ENCODE measurements around the gene HPCAL1. TPM values are rescaled to one million over a fixed set of nuclear protein-coding genes. Genes with fewer than 3 reads are reported as not detected.

The HPCAL1 gene
- total RNA-seq, 1 donor: 34.7 TPM

- peaks cover 63% of the 10 kb centered on the region for H3K4me1 ChIP-seq (ENCODE audit: insufficient read depth, low read length)
- H3K4me3 ChIP-seq (ENCODE audit: low read length): no peak overlapping the region
- no peaks in the 10 kb centered on the region for H3K9me3 ChIP-seq (ENCODE audit: low read depth, low read length)
- no peaks in the 10 kb centered on the region for H3K27me3 ChIP-seq (ENCODE audit: insufficient read depth, low read length)
Measured at GRCh38 chr2:10347562-10347948, 44.9 kb downstream of the HPCAL1 start.

- Histone ChIP-seq H3K4me1 (ENCODE audit: insufficient read depth, low read length) (peaks cover 57% of the 10 kb centered on the region), H3K27me3 (ENCODE audit: insufficient read depth, low read length) (no peaks in the 10 kb centered on the region), H3K9me3 (ENCODE audit: low read depth, low read length) (no peaks in the 10 kb centered on the region), H3K4me3 (ENCODE audit: low read length) (no peak overlapping the region)
Measured at GRCh38 chr2:10348891-10349290, 46.2 kb downstream of the HPCAL1 start.

- peaks cover 39% of the 10 kb centered on the region for H3K4me1 ChIP-seq (ENCODE audit: insufficient read depth, low read length)
- no peaks in the 10 kb centered on the region for H3K9me3 ChIP-seq (ENCODE audit: low read depth, low read length)
- no peak overlapping the region for H3K4me3 ChIP-seq (ENCODE audit: low read length)
- no peaks in the 10 kb centered on the region for H3K27me3 ChIP-seq (ENCODE audit: insufficient read depth, low read length)
Measured at GRCh38 chr2:10350761-10351160, 48.1 kb downstream of the HPCAL1 start.

- H3K4me1 ChIP-seq (ENCODE audit: insufficient read depth, low read length): peaks cover 31% of the 10 kb centered on the region
- H3K9me3 ChIP-seq (ENCODE audit: low read depth, low read length): no peaks in the 10 kb centered on the region
- H3K4me3 ChIP-seq (ENCODE audit: low read length): no peak overlapping the region
- no peaks in the 10 kb centered on the region for H3K27me3 ChIP-seq (ENCODE audit: insufficient read depth, low read length)
Measured at GRCh38 chr2:10352361-10352760, 49.7 kb downstream of the HPCAL1 start.

GRCh38 chr2:10352972-10353371 is 50.3 kb downstream of the HPCAL1 start:
- Histone ChIP-seq H3K4me3 (ENCODE audit: low read length) (no peak overlapping the region), H3K4me1 (ENCODE audit: insufficient read depth, low read length) (peaks cover 27% of the 10 kb centered on the region), H3K27me3 (ENCODE audit: insufficient read depth, low read length) (no peaks in the 10 kb centered on the region), H3K9me3 (ENCODE audit: low read depth, low read length) (no peaks in the 10 kb centered on the region)

- H3K4me3 ChIP-seq (ENCODE audit: low read length): no peak overlapping the region
- peaks cover 27% of the 10 kb centered on the region for H3K4me1 ChIP-seq (ENCODE audit: insufficient read depth, low read length)
- no peaks in the 10 kb centered on the region for H3K27me3 ChIP-seq (ENCODE audit: insufficient read depth, low read length)
- no peaks in the 10 kb centered on the region for H3K9me3 ChIP-seq (ENCODE audit: low read depth, low read length)
Measured at GRCh38 chr2:10353931-10354330, 51.2 kb downstream of the HPCAL1 start.

- Histone ChIP-seq H3K9me3 (ENCODE audit: low read depth, low read length) (no peaks in the 10 kb centered on the region), H3K4me3 (ENCODE audit: low read length) (no peak overlapping the region), H3K27me3 (ENCODE audit: insufficient read depth, low read length) (no peaks in the 10 kb centered on the region), H3K4me1 (ENCODE audit: insufficient read depth, low read length) (peaks cover 27% of the 10 kb centered on the region)
Measured at GRCh38 chr2:10354399-10354798, 51.7 kb downstream of the HPCAL1 start.

GRCh38 chr2:10355471-10356438 is 53.1 kb downstream of the HPCAL1 start:
- H3K9me3 ChIP-seq (ENCODE audit: low read depth, low read length): no peaks in the 10 kb centered on the region
- H3K4me1 ChIP-seq (ENCODE audit: insufficient read depth, low read length): peaks cover 17% of the 10 kb centered on the region
- H3K27me3 ChIP-seq (ENCODE audit: insufficient read depth, low read length): no peaks in the 10 kb centered on the region
- H3K4me3 ChIP-seq (ENCODE audit: low read length): no peak overlapping the region

GRCh38 chr2:10356439-10356811 is 53.7 kb downstream of the HPCAL1 start:
- H3K4me1 ChIP-seq (ENCODE audit: insufficient read depth, low read length): peaks cover 10% of the 10 kb centered on the region
- no peaks in the 10 kb centered on the region for H3K9me3 ChIP-seq (ENCODE audit: low read depth, low read length)
- no peaks in the 10 kb centered on the region for H3K27me3 ChIP-seq (ENCODE audit: insufficient read depth, low read length)
- no peak overlapping the region for H3K4me3 ChIP-seq (ENCODE audit: low read length)

- H3K4me3 ChIP-seq (ENCODE audit: low read length): no peak overlapping the region
- H3K4me1 ChIP-seq (ENCODE audit: insufficient read depth, low read length): peaks cover 5% of the 10 kb centered on the region
- H3K27me3 ChIP-seq (ENCODE audit: insufficient read depth, low read length): no peaks in the 10 kb centered on the region
- H3K9me3 ChIP-seq (ENCODE audit: low read depth, low read length): no peaks in the 10 kb centered on the region
Measured at GRCh38 chr2:10357193-10358169, 54.8 kb downstream of the HPCAL1 start.

- Histone ChIP-seq H3K4me3 (ENCODE audit: low read length) (no peak overlapping the region), H3K9me3 (ENCODE audit: low read depth, low read length) (no peaks in the 10 kb centered on the region), H3K4me1 (ENCODE audit: insufficient read depth, low read length) (peaks cover 5% of the 10 kb centered on the region), H3K27me3 (ENCODE audit: insufficient read depth, low read length) (no peaks in the 10 kb centered on the region)
Measured at GRCh38 chr2:10359246-10359645, 56.5 kb downstream of the HPCAL1 start.

GRCh38 chr2:10359731-10360329 is 57.1 kb downstream of the HPCAL1 start:
- H3K4me1 ChIP-seq (ENCODE audit: insufficient read depth, low read length): peaks cover 5% of the 10 kb centered on the region
- no peaks in the 10 kb centered on the region for H3K9me3 ChIP-seq (ENCODE audit: low read depth, low read length)
- H3K27me3 ChIP-seq (ENCODE audit: insufficient read depth, low read length): no peaks in the 10 kb centered on the region
- H3K4me3 ChIP-seq (ENCODE audit: low read length): no peak overlapping the region

- H3K9me3 ChIP-seq (ENCODE audit: low read depth, low read length): no peaks in the 10 kb centered on the region
- H3K27me3 ChIP-seq (ENCODE audit: insufficient read depth, low read length): no peaks in the 10 kb centered on the region
- H3K4me1 ChIP-seq (ENCODE audit: insufficient read depth, low read length): peaks cover 5% of the 10 kb centered on the region
- no peak overlapping the region for H3K4me3 ChIP-seq (ENCODE audit: low read length)
Measured at GRCh38 chr2:10360460-10360849, 57.8 kb downstream of the HPCAL1 start.

- H3K27me3 ChIP-seq (ENCODE audit: insufficient read depth, low read length): no peaks in the 10 kb centered on the region
- no peaks in the 10 kb centered on the region for H3K9me3 ChIP-seq (ENCODE audit: low read depth, low read length)
- peaks cover 4% of the 10 kb centered on the region for H3K4me1 ChIP-seq (ENCODE audit: insufficient read depth, low read length)
- no peak overlapping the region for H3K4me3 ChIP-seq (ENCODE audit: low read length)
Measured at GRCh38 chr2:10360850-10361588, 58.3 kb downstream of the HPCAL1 start.
